NCI-H69 (cell line): Measurements from ENCODE around the gene ZNF680.
"Not testable (repeated sequence)": the region's sequence is repeated elsewhere in the genome, so short reads cannot be mapped to it uniquely, and the experiment has no call there.

Experiments used
- DNase-seq: peaks from one replicate; lab custom pipeline; 2025; lab: John Stamatoyannopoulos, UW

ZNF680 gene

GRCh38 chr7:64555046-64555445 lies 7.8 kb downstream of the ZNF680 start:
- DNase-seq, result no peak

DNA sequence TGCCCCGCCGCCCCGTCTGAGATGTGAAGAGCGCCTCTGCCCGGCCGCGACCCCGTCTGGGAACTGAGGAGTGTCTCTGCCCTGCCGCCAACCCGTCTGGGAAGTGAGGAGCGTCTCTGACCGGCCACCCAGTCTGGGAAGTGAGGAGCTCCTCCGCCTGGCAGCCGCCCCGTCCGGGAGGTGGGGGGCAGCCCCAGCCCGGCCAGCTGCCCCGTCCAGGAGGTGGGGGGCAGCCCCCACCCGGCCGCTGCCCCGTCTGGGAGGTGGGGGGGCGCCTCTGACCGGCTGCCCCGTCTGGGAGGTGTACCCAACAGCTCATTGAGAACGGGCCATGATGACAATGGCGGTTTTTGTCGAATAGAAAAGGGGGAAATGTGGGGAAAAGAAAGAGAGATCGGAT lies 8.7 kb downstream of the ZNF680 start:
- DNase-seq, result not testable (repeated sequence)

DNA sequence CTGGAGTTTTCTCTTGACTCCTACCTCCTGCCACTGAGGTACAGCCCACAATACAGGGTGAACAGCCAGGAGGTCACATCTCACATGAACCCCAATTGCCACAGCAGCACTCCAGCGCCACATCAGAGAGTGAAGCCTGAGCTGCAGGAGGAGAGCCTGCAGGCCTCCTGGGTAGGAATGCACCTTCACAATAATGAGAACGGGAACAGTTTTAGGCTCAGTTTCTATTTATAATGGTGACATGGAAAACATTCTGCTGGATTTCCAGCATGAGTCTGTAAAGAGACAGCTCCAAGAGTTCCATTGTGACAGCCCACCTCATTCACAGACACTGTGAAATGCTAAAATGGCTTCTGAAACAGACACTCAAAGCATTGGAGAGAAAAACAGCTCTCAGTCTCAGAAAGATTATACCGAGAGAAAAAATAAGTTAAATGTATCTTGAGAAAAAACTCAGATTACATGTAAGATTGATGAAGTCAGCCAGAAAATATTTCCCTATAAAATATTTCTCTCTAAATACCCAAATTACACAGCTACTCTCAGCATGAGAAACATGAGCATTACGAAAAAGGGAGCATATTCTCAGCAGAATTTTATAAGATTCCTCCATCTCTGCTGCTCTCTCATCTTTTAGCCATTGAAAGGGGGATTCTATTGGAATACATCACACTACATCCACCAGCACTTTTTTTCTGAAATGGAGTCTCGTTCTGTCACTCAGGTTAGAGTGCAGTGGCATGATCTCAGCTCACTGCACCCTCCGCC lies 11.3 kb downstream of the ZNF680 start:
- no peak for DNase-seq

GRCh38 chr7:64544010-64544409 lies 18.9 kb downstream of the ZNF680 start:
- no peak for DNase-seq

GRCh38 chr7:64541438-64542359 lies 21.2 kb downstream of the ZNF680 start:
- DNase-seq, result no peak

- DNase-seq, result no peak
These were observed 29.1 kb downstream of the ZNF680 start for GRCh38 chr7:64533756-64534155.

DNA sequence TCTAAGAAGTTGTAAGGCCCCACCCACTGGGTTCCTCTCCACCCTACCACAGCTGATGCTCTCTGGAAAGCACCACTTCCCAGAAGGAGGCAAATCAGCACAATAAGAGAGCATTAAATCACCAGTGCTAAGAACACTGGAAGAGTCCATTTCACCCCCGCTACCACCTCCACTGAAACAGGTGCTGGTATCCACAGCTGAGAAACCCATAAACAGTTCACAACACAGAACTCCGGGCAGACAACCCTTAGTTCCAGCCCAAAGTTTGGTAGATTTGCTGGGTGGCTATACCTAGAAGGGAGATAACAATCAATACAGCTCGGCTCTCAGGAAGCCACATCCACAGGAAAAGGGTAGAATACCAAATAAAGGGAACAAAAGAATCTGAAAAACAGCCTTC lies 34.1 kb downstream of the ZNF680 start:
- DNase-seq, result no peak

- DNase-seq, result no peak
These were observed 41.4 kb downstream of the ZNF680 start for GRCh38 chr7:64521409-64521984.

GRCh38 chr7:64516451-64516850 lies 46.4 kb downstream of the ZNF680 start:
- no peak for DNase-seq

DNA sequence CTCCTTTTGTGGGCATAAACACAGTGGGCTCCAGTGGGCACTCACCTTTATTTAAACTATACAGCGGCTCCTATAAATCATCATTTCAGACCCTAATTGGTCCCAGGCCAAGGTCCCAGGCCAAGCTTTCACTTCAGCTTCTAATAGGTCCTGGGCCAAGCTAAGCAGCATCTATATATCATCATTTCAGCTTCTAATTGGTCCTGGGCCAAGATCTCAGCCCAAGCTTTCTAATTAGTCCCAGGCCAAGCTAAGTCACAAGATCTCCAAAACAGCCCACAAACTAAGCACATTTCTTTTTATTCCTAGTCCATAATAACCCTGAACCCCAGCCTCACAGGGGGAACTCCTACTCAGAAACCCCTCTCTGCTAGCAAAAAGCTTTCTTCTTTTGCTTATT lies 47.1 kb downstream of the ZNF680 start:
- DNase-seq, result no peak

- no peak for DNase-seq
These were observed 47.5 kb downstream of the ZNF680 start for GRCh38 chr7:64515330-64515729.

- peak; percentile 4 for DNase-seq
These were observed 53.3 kb downstream of the ZNF680 start for GRCh38 chr7:64509583-64509982.

GRCh38 chr7:64504581-64505120 lies 58.2 kb downstream of the ZNF680 start:
- DNase-seq, result peak; percentile 4

- no peak for DNase-seq
These were observed 64.6 kb downstream of the ZNF680 start for GRCh38 chr7:64498270-64498669.

DNA sequence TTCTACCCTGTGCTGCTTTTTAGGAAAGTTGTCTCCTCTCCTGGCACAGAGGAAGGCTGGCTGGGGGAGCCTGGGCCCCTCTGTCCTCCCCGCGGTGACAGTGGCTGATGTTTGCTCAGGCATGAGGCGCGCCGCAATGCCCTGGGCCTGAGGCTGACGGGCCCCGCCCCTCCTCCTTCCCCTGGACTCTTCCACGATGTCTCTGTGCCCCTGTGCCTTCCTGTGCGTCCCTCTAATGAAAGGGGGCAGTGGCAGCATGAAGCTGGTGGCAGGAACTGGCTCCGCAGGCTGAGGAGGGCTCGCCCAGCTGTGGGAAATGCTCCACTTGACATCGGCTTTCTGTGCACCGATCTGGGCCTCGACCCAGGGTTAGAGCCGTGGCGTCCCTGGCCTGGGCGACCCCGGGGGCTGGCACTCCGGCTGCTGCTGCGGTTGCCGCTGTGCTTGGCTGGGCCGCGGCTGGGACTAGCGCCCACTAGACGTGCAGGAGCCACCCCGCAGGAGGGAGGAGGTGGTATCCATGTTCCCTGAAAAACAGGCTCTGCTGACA lies 67.9 kb downstream of the ZNF680 start:
- DNase-seq, result no peak

GRCh38 chr7:64485623-64486022 lies 77.2 kb downstream of the ZNF680 start:
- DNase-seq, result no peak
